Kidney (tissue), 14 donors: ENCODE measurements around the gene THRB. TPM values are rescaled to one million over a fixed set of nuclear protein-coding genes. Genes with fewer than 3 reads are reported as not detected.
A peak's percentile ranks its signal among the peaks of the same experiment; 100 is the strongest.

ENCODE experiments used
- DNase-seq, 5 donors: peaks; one replicate each; pipeline ENCODE4 v3.0.0-alpha.2; 2013 to 2020
- FAIRE-seq: peaks from 2 replicates; lab custom pipeline; 2012; peaks lifted over from hg19 to GRCh38; lab: Jason Lieb, UNC
- H3K27ac ChIP-seq, 2 donors: one replicate each; pipeline ENCODE4 v1.7.0; 2013; ENCODE audit warnings: low read depth in 2 of 2, low read length in 2 of 2, inconsistent platforms in 1 of 2
- H3K27me3 ChIP-seq: one replicate; pipeline ENCODE4 v1.7.1; 2013; ENCODE audit warnings: low read length, inconsistent platforms; ENCODE audit not compliant: control insufficient read depth, insufficient read depth
- H3K36me3 ChIP-seq, 3 donors: one replicate each; pipeline versions ENCODE4 v1.7.0 to v1.7.1; 2013; ENCODE audit warnings: low read length in 3 of 3, control low read depth in 1 of 3, inconsistent platforms in 1 of 3; ENCODE audit not compliant: insufficient read depth in 3 of 3, control insufficient read depth in 2 of 3
- H3K4me1 ChIP-seq, 3 donors: one replicate each; pipeline versions ENCODE4 v1.7.0 to v1.7.1; 2013; ENCODE audit warnings: low read length in 3 of 3, inconsistent platforms in 1 of 3, low read depth in 1 of 3; ENCODE audit not compliant: control insufficient read depth in 2 of 3, insufficient read depth in 2 of 3
- H3K4me3 ChIP-seq, 3 donors: one replicate each; pipeline versions ENCODE4 v1.7.0 to v1.8.1; 2013; ENCODE audit warnings: low read length in 3 of 3, control low read depth in 1 of 3, inconsistent platforms in 1 of 3
- H3K9ac ChIP-seq, 3 donors: one replicate each; pipeline versions ENCODE4 v1.7.0 to v1.7.1; 2013; ENCODE audit warnings: low read length in 3 of 3, control low read depth in 1 of 3, inconsistent platforms in 1 of 3
- H3K9me3 ChIP-seq, 3 donors: one replicate each; pipeline versions ENCODE4 v1.7.0 to v1.7.1; 2013; ENCODE audit warnings: low read length in 3 of 3, control low read depth in 1 of 3, inconsistent platforms in 1 of 3; ENCODE audit not compliant: control insufficient read depth in 2 of 3, insufficient read depth in 1 of 3
- CTCF ChIP-seq: IDR thresholded peaks from 3 replicates; pipeline ENCODE4 v1.5.1; 2012; ENCODE audit warnings: mild to moderate bottlenecking, moderate library complexity, borderline replicate concordance; ENCODE audit not compliant: insufficient read depth; ENCODE audit errors: extremely low read depth
- intact Hi-C: fragments of 100-400 bp; cut with DNase I; formaldehyde crosslinking; loops from one replicate; pipeline ENCODE4 v1.11.1; 2022
- polyA plus RNA-seq: library from polyadenylated mRNA; stranded (reverse); fragments of 350-450 nt; fragmentation: Illumina TruSeq; extraction: RNeasy Lipid Tissue Mini Kit (QIAGEN cat#74804); gene quantifications from one replicate; pipeline ENCODE4 v1.2.3, GENCODE V29; 2014; ENCODE audit warnings: low read depth, low replicate concordance; ENCODE audit not compliant: insufficient read depth
- total RNA-seq: library from RNA; stranded (reverse); fragmentation: NEBNext Ultra II Directional; extraction: Animal tissue kit (Norgen Biotek cat#: 25700); gene quantifications from one replicate; pipeline ENCODE4 v1.2.1, GENCODE V29; 2021
- donor health status: control.
- donor health status: control.
- donor health status: control.
- donor health status: control.
- donor health status: control.
- donor health status: DM: yes; HTN: yes; CAD: no.
- donor health status: Normal renal cell carcinoma (clear cell type).

The THRB gene
- total and polyA plus RNA-seq, 2 donors from 2014 or later: 4.5 to 17.2 TPM

- H3K4me1 ChIP-seq: peaks cover 0 to 5% (median 0%) of the 10 kb centered on the region in 3 donors
- H3K36me3 ChIP-seq: no peaks in the 10 kb centered on the region
- H3K27me3 ChIP-seq: no peaks in the 10 kb centered on the region
- no peak for TF ChIP-seq CTCF
- H3K4me3 ChIP-seq: no peak overlapping the region
- DNase-seq: no peak
- no peaks in the 10 kb centered on the region for H3K9me3 ChIP-seq
- FAIRE-seq: no peak
- no peak overlapping the region for H3K9ac ChIP-seq
- intact Hi-C loops: no loop called here
- no peak overlapping the region for H3K27ac ChIP-seq
These were observed 304.4 kb downstream of the THRB start for GRCh38 chr3:24190256-24190655.

DNA sequence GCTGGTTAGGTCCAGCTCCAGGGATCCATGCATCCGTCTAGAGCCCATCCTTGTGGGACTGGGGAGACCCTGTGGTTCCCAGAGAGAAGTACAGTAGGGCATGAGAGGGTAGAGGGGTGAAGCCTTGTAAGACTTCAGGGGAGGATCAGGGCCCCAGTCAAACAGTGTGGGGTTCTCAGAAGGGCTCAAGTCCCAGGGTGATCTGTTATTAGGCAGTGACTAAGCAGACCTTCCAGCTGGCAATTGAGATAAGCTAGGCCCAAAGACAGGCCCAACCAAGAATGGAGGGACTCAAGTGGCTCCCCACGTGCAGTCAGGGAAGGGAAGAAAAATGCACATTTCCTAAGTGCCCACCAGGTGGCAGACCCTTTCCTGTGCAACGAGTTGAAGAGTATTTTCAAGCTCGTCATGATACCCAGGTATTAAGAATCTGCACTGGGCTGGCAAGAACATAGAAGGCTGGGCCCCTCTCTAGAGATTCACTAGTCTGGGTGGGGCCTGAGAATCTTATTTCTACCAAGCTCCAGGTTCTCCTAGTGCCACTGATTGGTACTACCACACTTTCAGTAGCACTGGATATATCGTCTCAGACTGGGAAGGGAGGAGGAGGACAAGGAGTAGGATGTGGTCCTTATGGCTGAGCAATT lies 308.8 kb downstream of the THRB start:
- no peak for FAIRE-seq
- intact Hi-C loops: loop anchor here (5.0 kb wide), 1 partner anchor 51 kb away; no protein-coding TSS in a partner anchor

DNA sequence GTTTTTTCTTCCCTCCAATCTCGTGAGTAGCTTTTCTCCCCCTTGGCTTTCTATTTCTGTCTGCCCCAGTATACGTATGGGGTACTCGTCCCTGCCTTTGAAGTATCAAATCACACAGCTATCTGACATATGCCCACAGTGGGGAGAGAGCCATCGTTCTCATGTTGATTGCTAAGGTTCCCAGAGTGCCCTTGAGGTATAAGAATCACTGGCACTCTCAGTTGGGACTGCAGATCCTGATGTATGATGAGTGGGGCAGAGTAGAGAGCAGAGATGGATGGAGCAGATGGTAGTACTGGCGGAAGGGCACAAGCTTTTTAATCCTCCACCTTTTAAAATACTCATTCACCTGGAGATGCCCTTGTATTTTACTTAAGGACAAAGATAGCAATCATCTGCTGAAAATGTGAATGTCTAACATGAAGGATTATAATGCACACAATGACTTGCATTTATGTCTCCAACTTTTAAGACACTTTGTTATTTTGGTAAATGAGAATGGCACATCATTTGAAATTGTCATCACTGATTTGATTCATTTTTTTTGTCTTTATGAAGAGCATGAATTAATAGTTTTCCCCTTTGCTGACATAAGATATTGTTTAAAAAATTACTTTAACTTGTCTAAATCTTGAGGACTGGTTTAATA lies 310.0 kb downstream of the THRB start:
- DNase-seq: no peak
- no peak overlapping the region for H3K9ac ChIP-seq
- FAIRE-seq: no peak
- H3K4me3 ChIP-seq: no peak overlapping the region
- H3K36me3 ChIP-seq: no peaks in the 10 kb centered on the region
- H3K9me3 ChIP-seq: no peaks in the 10 kb centered on the region
- no peaks in the 10 kb centered on the region for H3K4me1 ChIP-seq
- no peaks in the 10 kb centered on the region for H3K27me3 ChIP-seq
- TF ChIP-seq CTCF: no peak
- intact Hi-C loops: loop anchor here (5.0 kb wide), 1 partner anchor 53 kb away; no protein-coding TSS in a partner anchor
- no peak overlapping the region for H3K27ac ChIP-seq

More for the DNA sequence above, 308.8 kb downstream of the THRB start:
- Histone ChIP-seq H3K27ac (no peak overlapping the region), H3K4me1 (no peaks in the 10 kb centered on the region), H3K36me3 (no peaks in the 10 kb centered on the region), H3K4me3 (no peak overlapping the region), H3K27me3 (no peaks in the 10 kb centered on the region), H3K9ac (no peak overlapping the region), H3K9me3 (no peaks in the 10 kb centered on the region)
- DNase-seq: peak in 4 of 5 donors; percentile 36 to 74 (median 46)
- peak; percentile 59 for TF ChIP-seq CTCF
